ENCODE measurements around the gene WDR12.

DNA sequence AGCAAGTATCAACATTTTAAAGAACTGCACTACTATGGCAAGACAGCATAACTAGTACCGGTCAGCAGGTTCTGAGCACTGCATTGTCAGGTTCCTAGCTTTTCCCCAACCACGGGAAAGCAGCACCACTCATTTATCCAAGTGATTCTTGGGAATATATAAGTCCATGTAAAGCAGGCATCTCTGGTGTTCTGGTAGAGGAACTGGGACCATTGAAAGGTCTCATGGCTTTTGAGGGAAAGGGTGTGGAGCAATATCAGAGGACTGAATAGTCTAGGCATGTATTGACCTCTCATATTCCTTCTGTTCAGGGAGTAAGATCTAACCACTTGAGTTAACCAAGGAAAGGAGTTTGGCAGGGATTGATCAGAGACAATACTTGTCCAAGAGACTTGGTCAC is 33.8 kb downstream of the WDR12 start:
- TF ChIP-seq, protein P1, sequence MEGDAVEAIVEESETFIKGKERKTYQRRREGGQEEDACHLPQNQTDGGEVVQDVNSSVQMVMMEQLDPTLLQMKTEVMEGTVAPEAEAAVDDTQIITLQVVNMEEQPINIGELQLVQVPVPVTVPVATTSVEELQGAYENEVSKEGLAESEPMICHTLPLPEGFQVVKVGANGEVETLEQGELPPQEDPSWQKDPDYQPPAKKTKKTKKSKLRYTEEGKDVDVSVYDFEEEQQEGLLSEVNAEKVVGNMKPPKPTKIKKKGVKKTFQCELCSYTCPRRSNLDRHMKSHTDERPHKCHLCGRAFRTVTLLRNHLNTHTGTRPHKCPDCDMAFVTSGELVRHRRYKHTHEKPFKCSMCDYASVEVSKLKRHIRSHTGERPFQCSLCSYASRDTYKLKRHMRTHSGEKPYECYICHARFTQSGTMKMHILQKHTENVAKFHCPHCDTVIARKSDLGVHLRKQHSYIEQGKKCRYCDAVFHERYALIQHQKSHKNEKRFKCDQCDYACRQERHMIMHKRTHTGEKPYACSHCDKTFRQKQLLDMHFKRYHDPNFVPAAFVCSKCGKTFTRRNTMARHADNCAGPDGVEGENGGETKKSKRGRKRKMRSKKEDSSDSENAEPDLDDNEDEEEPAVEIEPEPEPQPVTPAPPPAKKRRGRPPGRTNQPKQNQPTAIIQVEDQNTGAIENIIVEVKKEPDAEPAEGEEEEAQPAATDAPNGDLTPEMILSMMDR (conservative IDR thresholded peaks at IDR 0.05; ENCODE audit: low read depth, low read length): no peak
- no peak for TF ChIP-seq POLR2A (IDR thresholded peaks at IDR 0.05; ENCODE audit: low read depth, low read length)
- TF ChIP-seq CEBPB (IDR thresholded peaks at IDR 0.05; ENCODE audit: low read depth, low read length): no peak
- no peak for TF ChIP-seq MXI1 (IDR thresholded peaks at IDR 0.05; ENCODE audit: borderline replicate concordance, low read depth, low read length)
- no peak for TF ChIP-seq RAD21 (IDR thresholded peaks at IDR 0.05; ENCODE audit: low read length)
- no peak for TF ChIP-seq FOS (IDR thresholded peaks at IDR 0.05; ENCODE audit: low read depth, low read length)
